K562 (cell line): ENCODE data around the gene OPCML. TPM values are rescaled to one million over a fixed set of nuclear protein-coding genes. Genes with fewer than 3 reads are reported as not detected.

Experiments
- ATAC-seq: fragments of 200-7000 bp; cut with Tn5 transposase; 3 replicates; pipeline ENCODE4 v1.9.1; 2020; ENCODE audit warnings: moderate library complexity
- BruUV-seq: library from RNA; stranded (reverse); fragments of 400-500 nt; replicated peaks from 2 replicates; lab custom pipeline; 2021; lab: Mats Ljungman, UMichigan
- CTCF ChIA-PET: fragments of 300-600 bp; formaldehyde crosslinking; extraction: SDS; loops from one replicate; lab custom pipeline; 2021; ENCODE audit warnings: low intra/inter-chr PET ratio; lab: Yijun Ruan, JAX
- POLR2A ChIA-PET: fragments of 300-600, 350-650 bp; sonication (Branson Sonifier 250); formaldehyde crosslinking; extraction: SDS; loops from one replicate; lab custom pipeline; 2021; ENCODE audit warnings: antibody characterized with exemption, inconsistent platforms; lab: Yijun Ruan, JAX
- DNase-seq, 4 experiments: peaks; one replicate each; pipeline versions ENCODE4 v3.0.0 to v3.0.0-alpha.2; 2011 to 2018; ENCODE audit warnings: low spot score in 3 of 4, mixed read lengths in 3 of 4; ENCODE audit errors: extremely low read depth in 1 of 4
- FAIRE-seq: peaks from 2 replicates; lab custom pipeline; 2011; peaks lifted over from hg19 to GRCh38; lab: Jason Lieb, UNC
- H2AFZ ChIP-seq: 2 replicates; pipeline ENCODE4 v1.6.0; 2011; ENCODE audit warnings: low read depth, low read length, control low read depth, inconsistent platforms
- H3K27ac ChIP-seq: fragments of 200-600 bp; 3 replicates; pipeline ENCODE4 v1.8.0; 2011; ENCODE audit warnings: low read depth, mild to moderate bottlenecking, control low read depth, inconsistent platforms, low read length, moderate library complexity, mixed read lengths; ENCODE audit errors: extremely low read depth
- H3K27me3 ChIP-seq, 2 experiments: fragments of 300-600 bp in 1 of 2; 2 replicates in 1 of 2; 3 replicates in 1 of 2; pipeline versions ENCODE4 v1.6.0 to v1.8.0; 2011; ENCODE audit warnings: inconsistent platforms in 2 of 2, low read length in 2 of 2, mild to moderate bottlenecking in 1 of 2, mixed read lengths in 1 of 2, moderate library complexity in 1 of 2; ENCODE audit not compliant: control insufficient read depth in 2 of 2, insufficient read depth in 2 of 2
- H3K36me3 ChIP-seq: fragments of 300-600 bp; 3 replicates; pipeline ENCODE4 v1.8.0; 2011; ENCODE audit warnings: mild to moderate bottlenecking, low read length, inconsistent platforms; ENCODE audit not compliant: control insufficient read depth, insufficient read depth
- H3K4me1 ChIP-seq, 2 experiments: fragments of 200-600 bp in 1 of 2; replicated peaks in 1 of 2; 2 replicates in 1 of 2; 3 replicates in 1 of 2; pipeline versions ENCODE4 v1.5.1 to v1.8.0; 2011; ENCODE audit warnings: inconsistent platforms in 2 of 2, low read length in 2 of 2, mild to moderate bottlenecking in 1 of 2, mixed read lengths in 1 of 2, moderate library complexity in 1 of 2; ENCODE audit not compliant: control insufficient read depth in 2 of 2, insufficient read depth in 2 of 2
- H3K4me2 ChIP-seq: 2 replicates; pipeline ENCODE4 v1.6.1; 2011; ENCODE audit warnings: low read length, control low read depth, inconsistent platforms, mixed read lengths; ENCODE audit not compliant: insufficient read depth
- H3K4me3 ChIP-seq: fragments of 200-600 bp; sonication (generic), shearing (Covaris generic); 2 replicates; pipeline ENCODE4 v1.5.1; 2016; ENCODE audit warnings: control low read depth, inconsistent platforms
- H3K79me2 ChIP-seq: fragments of 200-600 bp; 3 replicates; pipeline ENCODE4 v1.8.0; 2011; ENCODE audit warnings: low read length, inconsistent platforms; ENCODE audit not compliant: control insufficient read depth, insufficient read depth
- H3K9ac ChIP-seq, 2 experiments: 2 replicates each; pipeline versions ENCODE4 v1.6.0 to v1.6.1; 2011; ENCODE audit warnings: low read depth in 2 of 2, low read length in 2 of 2, control low read depth in 1 of 2, inconsistent platforms in 1 of 2, mild to moderate bottlenecking in 1 of 2, mixed read lengths in 1 of 2; ENCODE audit not compliant: insufficient read depth in 1 of 2
- H3K9me1 ChIP-seq: one replicate; pipeline ENCODE4 v1.6.0; 2011; ENCODE audit warnings: inconsistent platforms, mild to moderate bottlenecking, low read length, moderate library complexity; ENCODE audit not compliant: control insufficient read depth, insufficient read depth
- H3K9me3 ChIP-seq: replicated peaks from 2 replicates; pipeline ENCODE4 v1.5.1; 2011; ENCODE audit warnings: low read depth, low read length, inconsistent platforms; ENCODE audit not compliant: control insufficient read depth, insufficient read depth
- H4K20me1 ChIP-seq: replicated peaks from 2 replicates; pipeline ENCODE4 v1.6.1; 2011; ENCODE audit warnings: low read length, inconsistent platforms, mixed read lengths; ENCODE audit not compliant: control insufficient read depth, insufficient read depth
- RFX7 ChIP-seq: fragments of 250-450 bp; sonication (Bioruptor Pico); IDR thresholded peaks from 2 replicates; pipeline ENCODE4 v1.5.1; 2021; ENCODE audit warnings: mild to moderate bottlenecking
- ZKSCAN8 ChIP-seq: fragments of 200-800 bp; sonication (Bioruptor generic); IDR thresholded peaks from 2 replicates; pipeline ENCODE4 v1.6.1; 2016; ENCODE audit warnings: missing genetic modification characterization, missing compliant biosample characterization
- WGBS: fragments of 100-300 bp; shearing (Covaris generic); methylation state at CpG from one replicate; pipeline ENCODE4 v1.1.6; 2016; ENCODE audit warnings: low coverage, mixed read lengths; ENCODE audit not compliant: insufficient coverage; ENCODE audit errors: missing lambda C conversion rate; 5-methylcytosine and 5-hydroxymethylcytosine counted together
- in situ Hi-C: fragments of 300-500 bp; cut with MboI; formaldehyde crosslinking; loops from 4 replicates; pipeline ENCODE4 v1.15.0; 2018; ENCODE audit warnings: inconsistent platforms, mixed read lengths
- intact Hi-C: fragments of 100-400 bp; cut with micrococcal nuclease; formaldehyde crosslinking; loops from 2 replicates; pipeline ENCODE4 v1.14.2; 2022
- polyA plus RNA-seq, 8 experiments: library from polyadenylated mRNA; depleted of rRNA in 4 of 8; stranded (reverse) in 5 of 8; unstranded in 3 of 8; fragments of >200 nt; fragmentation: Nextera tagmentation in 2 of 8; fragmentation: Illumina TruSeq in 1 of 8; extraction: Ambion mirVana in 2 of 8; extraction: Trizol in 1 of 8; gene quantifications; 2 replicates each; pipeline versions ENCODE4 v1.2.1 to v1.2.3, GENCODE V29; 2011 to 2014; ENCODE audit warnings: inconsistent platforms in 1 of 8, missing spikeins in 1 of 8
- total RNA-seq, 7 experiments: library from RNA; depleted of rRNA in 6 of 7; stranded (reverse); fragments of >200 nt in 6 of 7; fragmentation: Illumina TruSeq in 2 of 7; extraction: Trizol in 2 of 7; gene quantifications; 2 replicates each; pipeline versions ENCODE4 v1.2.1 to v1.2.3, GENCODE V29; 2011 to 2021; ENCODE audit warnings: low replicate concordance in 1 of 7
- TF ChIP-seq, protein P1 (sequence below): fragments of 450-650 bp; IDR thresholded peaks from 2 replicates; pipeline ENCODE4 v1.6.1; 2018; ENCODE audit warnings: mild to moderate bottlenecking, low read depth; ENCODE audit not compliant: partially characterized antibody

OPCML gene
- total and polyA plus RNA-seq, 9 of the 15 experiments (the other 6 are each of a cell fraction or from before 2014, with no cell fraction given), result not detected

DNA sequence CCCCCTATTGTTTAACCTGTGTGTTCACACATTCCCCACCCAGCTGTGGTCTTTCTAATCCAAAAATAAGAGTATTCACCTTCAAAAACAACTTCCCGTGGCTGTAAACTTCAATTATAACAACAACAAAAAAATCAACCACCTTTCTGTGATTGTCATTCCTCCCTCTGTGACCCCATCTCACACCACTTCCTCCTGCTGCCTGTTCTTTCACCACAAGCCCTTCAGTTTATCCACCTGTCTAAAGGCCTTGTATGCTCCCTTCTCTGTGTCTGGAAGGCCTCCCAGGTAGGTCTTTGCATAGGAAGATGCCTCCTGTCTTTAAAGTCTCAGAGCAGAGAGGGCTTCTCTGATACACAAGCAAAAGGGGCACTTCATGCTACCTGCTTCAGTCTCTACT is 707.7 kb downstream of the OPCML start (continued):
- TF ChIP-seq, protein P1, sequence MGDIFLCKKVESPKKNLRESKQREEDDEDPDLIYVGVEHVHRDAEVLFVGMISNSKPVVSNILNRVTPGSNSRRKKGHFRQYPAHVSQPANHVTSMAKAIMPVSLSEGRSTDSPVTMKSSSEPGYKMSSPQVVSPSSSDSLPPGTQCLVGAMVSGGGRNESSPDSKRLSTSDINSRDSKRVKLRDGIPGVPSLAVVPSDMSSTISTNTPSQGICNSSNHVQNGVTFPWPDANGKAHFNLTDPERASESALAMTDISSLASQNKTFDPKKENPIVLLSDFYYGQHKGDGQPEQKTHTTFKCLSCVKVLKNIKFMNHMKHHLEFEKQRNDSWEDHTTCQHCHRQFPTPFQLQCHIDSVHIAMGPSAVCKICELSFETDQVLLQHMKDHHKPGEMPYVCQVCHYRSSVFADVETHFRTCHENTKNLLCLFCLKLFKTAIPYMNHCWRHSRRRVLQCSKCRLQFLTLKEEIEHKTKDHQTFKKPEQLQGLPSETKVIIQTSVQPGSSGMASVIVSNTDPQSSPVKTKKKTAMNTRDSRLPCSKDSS, result no peak
- TF ChIP-seq, all 486 proteins: peak for 0

DNA sequence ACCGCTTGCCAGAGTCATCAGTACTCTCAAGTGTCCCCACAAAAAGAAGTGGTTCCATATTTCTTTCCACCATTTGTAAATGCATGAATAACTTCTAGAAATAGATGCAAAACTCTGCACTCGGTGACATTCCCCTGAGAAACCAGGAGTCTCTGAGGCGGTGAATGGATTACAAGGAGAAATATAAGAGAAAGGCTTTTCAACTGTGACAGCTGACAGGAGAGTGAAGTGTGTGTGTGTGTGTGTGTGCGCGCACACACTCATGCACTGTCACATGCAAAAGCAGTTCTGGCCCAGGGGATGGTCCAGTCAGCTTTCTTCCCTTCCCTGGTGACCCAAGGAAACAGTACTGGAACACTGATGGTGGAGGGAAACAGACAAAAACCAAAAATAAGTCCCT is 710.0 kb downstream of the OPCML start:
- no peak overlapping the region for H3K4me2 ChIP-seq
- WGBS, result 0% methylated on average over 5 of the region's 5 CpGs
- no peak overlapping the region for H3K4me3 ChIP-seq
- no peak overlapping the region for H3K27ac ChIP-seq
- no peaks in the 10 kb centered on the region; the same call in 1 of the 2 replicates for H3K9me3 ChIP-seq
- CTCF ChIA-PET, result no interaction called here
- no peak overlapping the region for H2AFZ ChIP-seq
- no peaks in the 10 kb centered on the region for H3K9me1 ChIP-seq
- H4K20me1 ChIP-seq, result no peaks in the 10 kb centered on the region
- ATAC-seq, result no peak
- H3K27me3 ChIP-seq, result no peaks in the 10 kb centered on the region
- no peak for DNase-seq
- H3K79me2 ChIP-seq, result no peaks in the 10 kb centered on the region
- intact Hi-C loops (no loop called here), in situ Hi-C loops (no loop called here)
- FAIRE-seq, result no peak
- no TSS peak for BruUV-seq
- no peaks in the 10 kb centered on the region for H3K36me3 ChIP-seq
- TF ChIP-seq RFX7 (no peak), ZKSCAN8 (CRISPR knock-in tag) (no peak)
- H3K4me1 ChIP-seq, result no peaks in the 10 kb centered on the region
- POLR2A ChIA-PET, result no interaction called here
- H3K9ac ChIP-seq, result no peak overlapping the region
